Colonic mucosa (tissue), 4 donors: ENCODE data around the gene CCDC159. TPM values are rescaled to one million over a fixed set of nuclear protein-coding genes. Genes with fewer than 3 reads are reported as not detected.
"Not testable (repeated sequence)": the region's sequence is repeated elsewhere in the genome, so short reads cannot be mapped to it uniquely, and the experiment has no call there.

Experiments used
- DNase-seq: peaks from one replicate; pipeline ENCODE4 v3.0.0-alpha.2; 2020
- H3K27ac ChIP-seq: fragments of 200-600 bp; one replicate; pipeline ENCODE4 v1.8.0; 2021
- H3K27me3 ChIP-seq: fragments of 200-600 bp; one replicate; pipeline ENCODE4 v1.8.0; 2021
- H3K36me3 ChIP-seq: fragments of 200-600 bp; one replicate; pipeline ENCODE4 v1.8.0; 2021
- H3K4me1 ChIP-seq: fragments of 200-600 bp; one replicate; pipeline ENCODE4 v1.8.0; 2021; ENCODE audit warnings: mild to moderate bottlenecking
- H3K4me3 ChIP-seq: fragments of 200-600 bp; one replicate; pipeline ENCODE4 v1.8.0; 2021
- H3K9ac ChIP-seq, 2 donors: one replicate each; pipeline ENCODE4 v1.7.0; 2013; ENCODE audit warnings: control low read depth in 2 of 2, low read depth in 2 of 2, low read length in 2 of 2
- H3K9me3 ChIP-seq: fragments of 200-600 bp; one replicate; pipeline ENCODE4 v1.8.0; 2021
- CTCF ChIP-seq: fragments of 200-600 bp; IDR thresholded peaks from one replicate; pipeline ENCODE4 v1.8.0; 2022; ENCODE audit warnings: antibody characterized with exemption, mild to moderate bottlenecking
- intact Hi-C: fragments of 100-400 bp; cut with DNase I; formaldehyde crosslinking; loops from one replicate; pipeline ENCODE4 v1.14.1; 2022
- total RNA-seq, 2 donors: library from RNA; stranded (reverse); fragmentation: NEBNext Ultra II Directional in 1 of 2; extraction: Animal tissue kit (Norgen Biotek cat#: 25700) in 1 of 2; gene quantifications; one replicate each; pipeline ENCODE4 v1.2.1, GENCODE V29; 2021
- donor health status: healthy.
- donor health status: DM: no; HTN: no; CAD: no.
- donor health status: DM: no; HTN: no; CAD: no.

CCDC159 gene
- total RNA-seq, 2 donors from 2014 or later = 17.4 to 21.4 TPM

GRCh38 chr19:11342429-11342828 is 3.9 kb upstream of the CCDC159 start:
- no peaks in the 10 kb centered on the region for H3K36me3 ChIP-seq
- no peak overlapping the region for H3K4me3 ChIP-seq
- no peak for TF ChIP-seq CTCF
- no peak overlapping the region for H3K9ac ChIP-seq
- peaks cover 6% of the 10 kb centered on the region for H3K4me1 ChIP-seq
- no peaks in the 10 kb centered on the region for H3K9me3 ChIP-seq
- H3K27ac ChIP-seq = no peak overlapping the region
- intact Hi-C loops = no loop called here
- DNase-seq = no peak
- no peaks in the 10 kb centered on the region for H3K27me3 ChIP-seq

GRCh38 chr19:11345122-11345803 is 1.1 kb upstream of the CCDC159 start:
- no peaks in the 10 kb centered on the region for H3K36me3 ChIP-seq
- peak; percentile 40 for DNase-seq
- H3K27me3 ChIP-seq = no peaks in the 10 kb centered on the region
- peak overlapping the region; percentile 73 for H3K4me3 ChIP-seq
- peak overlapping the region; percentile 83 for H3K27ac ChIP-seq
- TF ChIP-seq CTCF = no peak
- peak overlapping the region; percentile 58 to 76 for H3K9ac ChIP-seq
- no peaks in the 10 kb centered on the region for H3K4me1 ChIP-seq
- no peaks in the 10 kb centered on the region for H3K9me3 ChIP-seq
- intact Hi-C loops = no loop called here

- Histone ChIP-seq H3K27ac (no peak overlapping the region), H3K9ac (no peak overlapping the region), H3K27me3 (no peaks in the 10 kb centered on the region), H3K36me3 (no peaks in the 10 kb centered on the region), H3K4me1 (no peaks in the 10 kb centered on the region), H3K9me3 (no peaks in the 10 kb centered on the region), H3K4me3 (no peak overlapping the region)
- DNase-seq = no peak
- intact Hi-C loops = no loop called here
- TF ChIP-seq CTCF = no peak
Observed at GRCh38 chr19:11347546-11348039, 1.3 kb downstream of the CCDC159 start.

GRCh38 chr19:11349171-11349570 is 2.9 kb downstream of the CCDC159 start:
- Histone ChIP-seq H3K4me1 (no peaks in the 10 kb centered on the region), H3K27me3 (no peaks in the 10 kb centered on the region), H3K27ac (no peak overlapping the region), H3K4me3 (no peak overlapping the region), H3K9ac (no peak overlapping the region), H3K9me3 (no peaks in the 10 kb centered on the region), H3K36me3 (no peaks in the 10 kb centered on the region)
- no peak for TF ChIP-seq CTCF
- no peak for DNase-seq
- intact Hi-C loops = no loop called here

GRCh38 chr19:11354102-11354501 is 7.8 kb downstream of the CCDC159 start:
- H3K4me1 ChIP-seq, H3K4me3 ChIP-seq, H3K36me3 ChIP-seq, DNase-seq, H3K27me3 ChIP-seq, H3K9me3 ChIP-seq, H3K9ac ChIP-seq, intact Hi-C loops, H3K27ac ChIP-seq: not testable (repeated sequence)
